ENCODE measurements around the gene ASTN2.

DNA sequence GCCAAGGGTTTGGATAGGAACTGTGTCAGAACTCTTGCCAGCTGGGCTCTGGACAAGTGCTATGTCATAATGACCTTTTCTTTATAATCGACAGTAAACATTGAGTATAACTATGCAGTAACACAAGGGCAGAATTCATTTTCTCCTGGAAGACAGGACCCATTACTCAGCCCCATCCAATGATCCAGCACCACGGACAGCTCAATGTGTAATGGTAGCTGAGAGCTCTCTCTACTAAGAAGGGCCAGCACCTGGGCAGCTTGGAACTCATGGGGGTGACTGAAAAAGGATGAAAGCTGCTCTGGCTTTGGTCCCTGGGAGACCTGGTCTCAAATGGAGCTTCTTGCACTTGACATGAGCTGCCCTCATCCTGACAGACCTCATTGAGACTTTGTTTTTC, 380.0 kb downstream of the ASTN2 start:
- TF ChIP-seq, protein P1, sequence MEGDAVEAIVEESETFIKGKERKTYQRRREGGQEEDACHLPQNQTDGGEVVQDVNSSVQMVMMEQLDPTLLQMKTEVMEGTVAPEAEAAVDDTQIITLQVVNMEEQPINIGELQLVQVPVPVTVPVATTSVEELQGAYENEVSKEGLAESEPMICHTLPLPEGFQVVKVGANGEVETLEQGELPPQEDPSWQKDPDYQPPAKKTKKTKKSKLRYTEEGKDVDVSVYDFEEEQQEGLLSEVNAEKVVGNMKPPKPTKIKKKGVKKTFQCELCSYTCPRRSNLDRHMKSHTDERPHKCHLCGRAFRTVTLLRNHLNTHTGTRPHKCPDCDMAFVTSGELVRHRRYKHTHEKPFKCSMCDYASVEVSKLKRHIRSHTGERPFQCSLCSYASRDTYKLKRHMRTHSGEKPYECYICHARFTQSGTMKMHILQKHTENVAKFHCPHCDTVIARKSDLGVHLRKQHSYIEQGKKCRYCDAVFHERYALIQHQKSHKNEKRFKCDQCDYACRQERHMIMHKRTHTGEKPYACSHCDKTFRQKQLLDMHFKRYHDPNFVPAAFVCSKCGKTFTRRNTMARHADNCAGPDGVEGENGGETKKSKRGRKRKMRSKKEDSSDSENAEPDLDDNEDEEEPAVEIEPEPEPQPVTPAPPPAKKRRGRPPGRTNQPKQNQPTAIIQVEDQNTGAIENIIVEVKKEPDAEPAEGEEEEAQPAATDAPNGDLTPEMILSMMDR (IDR thresholded peaks at IDR 0.05; ENCODE audit: insufficient read depth, low read depth, low read length), result no peak
- no peak for TF ChIP-seq EZH2 (IDR thresholded peaks at IDR 0.05; ENCODE audit: insufficient read depth, low read length)
